Endothelial cell of umbilical vein (primary cell): ENCODE results near the gene DHX36. TPM values are rescaled to one million over a fixed set of nuclear protein-coding genes. Genes with fewer than 3 reads are reported as not detected.

ENCODE experiments used
- BruUV-seq: library from RNA; stranded (reverse); fragments of 400-500 nt; replicated peaks from 2 replicates; lab custom pipeline; 2021; lab: Mats Ljungman, UMichigan
- CTCF ChIA-PET: fragments of 300-600, 350-600 bp; sonication (Branson Sonifier 250); formaldehyde crosslinking; loops from one replicate; lab custom pipeline; 2021; ENCODE audit warnings: antibody characterized with exemption, inconsistent platforms; lab: Charles Lee
- POLR2A ChIA-PET: fragments of 300-600, 350-600 bp; sonication (Branson Sonifier 250); formaldehyde crosslinking; loops from one replicate; lab custom pipeline; 2021; ENCODE audit warnings: antibody characterized with exemption, inconsistent platforms; lab: Charles Lee
- DNase-seq: peaks from one replicate; pipeline ENCODE4 v3.0.0-alpha.2; 2011; ENCODE audit warnings: low read depth, low spot score
- FAIRE-seq: peaks from 2 replicates; lab custom pipeline; 2011; peaks lifted over from hg19 to GRCh38; lab: Jason Lieb, UNC
- H2AFZ ChIP-seq: 2 replicates; pipeline ENCODE4 v1.6.0; 2012; ENCODE audit warnings: low read depth, low read length, control low read depth, inconsistent platforms
- H3K27ac ChIP-seq: 2 replicates; pipeline ENCODE4 v1.5.1; 2011; ENCODE audit warnings: low read depth, mild to moderate bottlenecking, control low read depth, low read length, moderate library complexity; ENCODE audit not compliant: insufficient read depth
- H3K27me3 ChIP-seq, 2 experiments: 2 replicates each; pipeline versions ENCODE4 v1.6.0 to v1.6.1; 2011; ENCODE audit warnings: low read length in 2 of 2, mixed read lengths in 1 of 2; ENCODE audit not compliant: control insufficient read depth in 2 of 2, insufficient read depth in 2 of 2
- H3K36me3 ChIP-seq, 2 experiments: 2 replicates in 1 of 2; 3 replicates in 1 of 2; pipeline ENCODE4 v1.5.1; 2011; ENCODE audit warnings: low read length in 2 of 2, mild to moderate bottlenecking in 1 of 2, moderate library complexity in 1 of 2; ENCODE audit not compliant: control insufficient read depth in 2 of 2, insufficient read depth in 2 of 2; ENCODE audit errors: extremely low read depth in 1 of 2
- H3K4me1 ChIP-seq: 3 replicates; pipeline ENCODE4 v1.5.1; 2011; ENCODE audit warnings: mild to moderate bottlenecking, low read length; ENCODE audit not compliant: control insufficient read depth, insufficient read depth; ENCODE audit errors: extremely low read depth
- H3K4me2 ChIP-seq: 2 replicates; pipeline ENCODE4 v1.6.1; 2011; ENCODE audit warnings: low read length, control low read depth, mixed read lengths; ENCODE audit not compliant: insufficient read depth
- H3K4me3 ChIP-seq, 3 experiments: fragments of 200-600 bp in 1 of 3; sonication (generic), shearing (Covaris generic) in 1 of 3; replicated peaks in 1 of 3; 2 replicates each; pipeline ENCODE4 v1.5.1; 2011 to 2016; ENCODE audit warnings: control low read depth in 3 of 3, low read length in 3 of 3, mild to moderate bottlenecking in 2 of 3, inconsistent platforms in 1 of 3, low read depth in 1 of 3, moderate library complexity in 1 of 3; ENCODE audit not compliant: insufficient read depth in 1 of 3
- H3K79me2 ChIP-seq: 2 replicates; pipeline ENCODE4 v1.6.0; 2012; ENCODE audit warnings: low read length, inconsistent platforms; ENCODE audit not compliant: control insufficient read depth, insufficient read depth
- H3K9ac ChIP-seq: replicated peaks from 2 replicates; pipeline ENCODE3; 2011; ENCODE audit warnings: low read length, control low read depth; ENCODE audit not compliant: insufficient read depth; ENCODE audit errors: extremely low read depth
- H3K9me1 ChIP-seq: replicated peaks from 3 replicates; pipeline ENCODE4 v1.6.0; 2011; ENCODE audit warnings: mild to moderate bottlenecking, low read length; ENCODE audit not compliant: control insufficient read depth, insufficient read depth; ENCODE audit errors: extremely low read depth
- H3K9me3 ChIP-seq: replicated peaks from 2 replicates; pipeline ENCODE4 v1.5.1; 2012; ENCODE audit warnings: low read length, inconsistent platforms; ENCODE audit not compliant: control insufficient read depth, insufficient read depth
- H4K20me1 ChIP-seq: replicated peaks from 2 replicates; pipeline ENCODE3; 2011; ENCODE audit warnings: mild to moderate bottlenecking, low read length; ENCODE audit not compliant: control insufficient read depth, insufficient read depth; ENCODE audit errors: extremely low read depth
- CTCF ChIP-seq, 2 donors: IDR thresholded peaks; 1 replicate in 1 of 2; 2 replicates in 1 of 2; pipeline ENCODE4 v1.5.1; 2011; ENCODE audit warnings: low read length in 2 of 2, mild to moderate bottlenecking in 2 of 2, moderate library complexity in 2 of 2, control low read depth in 1 of 2, inconsistent platforms in 1 of 2, low read depth in 1 of 2; ENCODE audit not compliant: insufficient read depth in 1 of 2; ENCODE audit errors: extremely low read depth in 1 of 2
- EZH2 ChIP-seq: IDR thresholded peaks from 2 replicates; pipeline ENCODE4 v1.6.1; 2012; ENCODE audit warnings: borderline replicate concordance, low read depth, mild to moderate bottlenecking, moderate library complexity, low read length, inconsistent platforms; ENCODE audit not compliant: severe bottlenecking
- FOS ChIP-seq: IDR thresholded peaks from 2 replicates; pipeline ENCODE4 v1.6.1; 2011; ENCODE audit warnings: mild to moderate bottlenecking, low read length, moderate library complexity, borderline replicate concordance; ENCODE audit not compliant: insufficient read depth
- GATA2 ChIP-seq: IDR thresholded peaks from 2 replicates; pipeline ENCODE4 v1.7.0; 2011; ENCODE audit warnings: low read depth, mild to moderate bottlenecking, moderate library complexity, mixed read lengths, low read length; ENCODE audit not compliant: insufficient read length, insufficient read depth
- JUN ChIP-seq: IDR thresholded peaks from 2 replicates; pipeline ENCODE4 v1.6.1; 2011; ENCODE audit warnings: borderline replicate concordance, low read depth; ENCODE audit not compliant: insufficient read length, insufficient read depth
- MAX ChIP-seq: IDR thresholded peaks from 2 replicates; pipeline ENCODE4 v1.6.1; 2011; ENCODE audit not compliant: insufficient read depth, insufficient read length
- MYC ChIP-seq: IDR thresholded peaks from one replicate; pipeline ENCODE4 v1.6.1; 2011; ENCODE audit warnings: mild to moderate bottlenecking, low read depth, low read length
- POLR2A ChIP-seq: IDR thresholded peaks from 2 replicates; pipeline ENCODE4 v1.6.1; 2012; ENCODE audit warnings: low read depth, mild to moderate bottlenecking, control low read depth, low read length
- POLR2AphosphoS5 ChIP-seq: IDR thresholded peaks from 2 replicates; pipeline ENCODE4 v1.6.1; 2012; ENCODE audit warnings: low read depth, mild to moderate bottlenecking, control low read depth, low read length, moderate library complexity; ENCODE audit not compliant: insufficient read depth
- dilution Hi-C: fragments of 300-500 bp; cut with MboI; formaldehyde crosslinking; loops from one replicate; pipeline ENCODE4 v1.15.0; 2019; ENCODE audit warnings: low sequenced_read_pairs; ENCODE audit not compliant: extremely low pct_ligation_motif_present
- intact Hi-C: fragments of 100-400 bp; cut with micrococcal nuclease; formaldehyde crosslinking; loops from one replicate; pipeline ENCODE4 v1.10.0; 2022
- polyA plus RNA-seq, 4 experiments: library from polyadenylated mRNA; depleted of rRNA in 3 of 4; stranded (reverse) in 3 of 4; unstranded in 1 of 4; fragments of >200 nt; gene quantifications; 2 replicates each; pipeline versions ENCODE4 v1.2.1 to v1.2.3, GENCODE V29; 2011 to 2012; ENCODE audit warnings: missing spikeins in 1 of 4
- total RNA-seq: library from RNA; stranded (reverse); gene quantifications from 2 replicates; pipeline ENCODE4 v1.2.3, GENCODE V29; 2021

DHX36 gene
- total and polyA plus RNA-seq, 2 donors (not counting 3 experiments of a cell fraction or from before 2014, with no cell fraction given) = 19.6 to 52.7 TPM

GRCh38 chr3:154229217-154229590 lies 95.1 kb downstream of the DHX36 start:
- intact Hi-C loops (no loop called here), dilution Hi-C loops (no loop called here)
- TF ChIP-seq GATA2 (no peak), JUN (no peak), FOS (no peak), MAX (no peak), EZH2 (no peak), POLR2AphosphoS5 (no peak), CTCF (IDR thresholded peaks at IDR 0.05; ENCODE audit: extremely low read depth in 1 of 2, insufficient read depth in 1 of 2, low read depth in 1 of 2, low read length in 2 of 2) (no peak), MYC (no peak), POLR2A (no peak)
- FAIRE-seq (no peak), DNase-seq (no peak)
- H3K27ac ChIP-seq = no peak overlapping the region
- no peak overlapping the region for H3K4me3 ChIP-seq
- no peaks in the 10 kb centered on the region for H3K9me3 ChIP-seq
- no peaks in the 10 kb centered on the region for H3K9me1 ChIP-seq
- no peak overlapping the region for H2AFZ ChIP-seq
- no peak overlapping the region for H3K4me2 ChIP-seq
- no peaks in the 10 kb centered on the region for H3K79me2 ChIP-seq
- H3K4me1 ChIP-seq = peaks cover 17% of the 10 kb centered on the region
- ChIA-PET POLR2A (no interaction called here), CTCF (interaction anchor here (0.7 to 1.4 kb wide), 4 partner anchors 11 to 24 kb away, joined by 3 read pairs; no protein-coding TSS in a partner anchor)
- no peak overlapping the region for H3K9ac ChIP-seq
- BruUV-seq = no TSS peak
- H3K36me3 ChIP-seq = no peaks in the 10 kb centered on the region
- H3K27me3 ChIP-seq = no peaks in the 10 kb centered on the region
- H4K20me1 ChIP-seq = no peaks in the 10 kb centered on the region
